HepG2 (cell line): ENCODE measurements around the gene AOX1. TPM values are rescaled to one million over a fixed set of nuclear protein-coding genes. Genes with fewer than 3 reads are reported as not detected.

Experiments used
- ARID5B ChIP-seq: IDR thresholded peaks from 2 replicates; pipeline ENCODE4 v1.4.0; 2020; ENCODE audit warnings: mild to moderate bottlenecking, missing genetic modification reagents
- ARNT2 ChIP-seq: sonication (generic); formaldehyde crosslinking; IDR thresholded peaks from 2 replicates; pipeline ENCODE4 v1.8.0; 2022; ENCODE audit warnings: mild to moderate bottlenecking, low read depth, missing genetic modification reagents, moderate library complexity
- ATF3 ChIP-seq: sonication (generic); formaldehyde crosslinking; IDR thresholded peaks from 2 replicates; pipeline ENCODE4 v1.4.0; 2020; ENCODE audit warnings: missing genetic modification reagents
- ATF7-NPFF ChIP-seq: sonication (generic); formaldehyde crosslinking; IDR thresholded peaks from 2 replicates; pipeline ENCODE4 v1.8.1; 2023; ENCODE audit warnings: mild to moderate bottlenecking, low read depth, missing genetic modification reagents, moderate library complexity
- FOXO1 ChIP-seq: sonication (generic); formaldehyde crosslinking; IDR thresholded peaks from 2 replicates; pipeline ENCODE4 v1.4.0; 2020; ENCODE audit warnings: missing genetic modification reagents
- HNF4A ChIP-seq: sonication (generic); formaldehyde crosslinking; IDR thresholded peaks from 2 replicates; pipeline ENCODE4 v1.4.0; 2020; ENCODE audit warnings: missing genetic modification reagents
- HOMEZ ChIP-seq: IDR thresholded peaks from 2 replicates; pipeline ENCODE4 v1.6.1; 2016; ENCODE audit warnings: low read depth
- JUNB ChIP-seq: sonication (generic); formaldehyde crosslinking; IDR thresholded peaks from 2 replicates; pipeline ENCODE4 v1.8.0; 2022; ENCODE audit warnings: missing genetic modification reagents, mild to moderate bottlenecking, borderline replicate concordance
- KLF13 ChIP-seq: sonication (generic); formaldehyde crosslinking; IDR thresholded peaks from 2 replicates; pipeline ENCODE4 v1.4.0; 2020; ENCODE audit warnings: mild to moderate bottlenecking, missing genetic modification reagents
- MIER3 ChIP-seq: IDR thresholded peaks from 2 replicates; pipeline ENCODE4 v1.6.1; 2016; ENCODE audit warnings: missing compliant biosample characterization, borderline replicate concordance
- NFKB2 ChIP-seq: sonication (generic); formaldehyde crosslinking; IDR thresholded peaks from 2 replicates; pipeline ENCODE4 v1.4.0; 2020; ENCODE audit warnings: missing genetic modification reagents, borderline replicate concordance
- NKX3-1 ChIP-seq: sonication (generic); formaldehyde crosslinking; IDR thresholded peaks from 2 replicates; pipeline ENCODE4 v1.5.0; 2020; ENCODE audit warnings: missing genetic modification reagents
- RNF2 ChIP-seq: fragments of 450-650 bp; conservative IDR thresholded peaks from 2 replicates; pipeline ENCODE4 v1.6.1; 2016; ENCODE audit warnings: low read depth
- SCMH1 ChIP-seq: sonication (generic); formaldehyde crosslinking; IDR thresholded peaks from 2 replicates; pipeline ENCODE4 v1.9.0; 2021; ENCODE audit warnings: missing genetic modification reagents, mild to moderate bottlenecking, borderline replicate concordance
- SIX4 ChIP-seq: sonication (generic); formaldehyde crosslinking; IDR thresholded peaks from 2 replicates; pipeline ENCODE4 v1.4.0; 2020; ENCODE audit warnings: missing genetic modification reagents
- THAP11 ChIP-seq: IDR thresholded peaks from 2 replicates; pipeline ENCODE4 v1.6.1; 2016; ENCODE audit warnings: missing biosample characterization, missing genetic modification reagents
- THAP8 ChIP-seq: sonication (generic); formaldehyde crosslinking; IDR thresholded peaks from 2 replicates; pipeline ENCODE4 v1.5.1; 2020; ENCODE audit warnings: missing genetic modification reagents, mild to moderate bottlenecking, borderline replicate concordance
- ZFP36 ChIP-seq: fragments of 150-350 bp; IDR thresholded peaks from 2 replicates; pipeline ENCODE4 v1.6.1; 2018; ENCODE audit warnings: borderline replicate concordance, low read length, low read depth; ENCODE audit not compliant: partially characterized antibody
- ZIK1 ChIP-seq: sonication (generic); formaldehyde crosslinking; IDR thresholded peaks from 2 replicates; pipeline ENCODE4 v1.5.0; 2020; ENCODE audit warnings: mild to moderate bottlenecking, low read depth, missing genetic modification reagents, borderline replicate concordance
- ZNF292 ChIP-seq: sonication (generic); formaldehyde crosslinking; IDR thresholded peaks from 2 replicates; pipeline ENCODE4 v1.8.1; 2022; ENCODE audit warnings: mild to moderate bottlenecking, low read depth, missing genetic modification reagents, borderline replicate concordance
- ZNF484 ChIP-seq: sonication (generic); formaldehyde crosslinking; IDR thresholded peaks from 2 replicates; pipeline ENCODE4 v1.5.1; 2020; ENCODE audit warnings: mild to moderate bottlenecking, low read depth, missing genetic modification reagents, borderline replicate concordance
- ZNF562 ChIP-seq: sonication (generic); formaldehyde crosslinking; IDR thresholded peaks from 2 replicates; pipeline ENCODE4 v1.8.0; 2022; ENCODE audit warnings: missing genetic modification reagents, borderline replicate concordance
- ZNF720 ChIP-seq: sonication (generic); formaldehyde crosslinking; IDR thresholded peaks from 2 replicates; pipeline ENCODE4 v1.4.0; 2020; ENCODE audit warnings: missing genetic modification reagents
- ZNF75D ChIP-seq: sonication (generic); formaldehyde crosslinking; IDR thresholded peaks from 2 replicates; pipeline ENCODE4 v1.8.1; 2023; ENCODE audit warnings: missing genetic modification reagents, mild to moderate bottlenecking, borderline replicate concordance
- ZNF792 ChIP-seq: IDR thresholded peaks from 2 replicates; pipeline ENCODE4 v1.6.1; 2016
- polyA plus RNA-seq, 8 experiments: library from polyadenylated mRNA; depleted of rRNA in 3 of 8; stranded (reverse) in 7 of 8; unstranded in 1 of 8; fragments of >200 nt; fragmentation: Illumina TruSeq in 4 of 8; extraction: Trizol in 4 of 8; gene quantifications; 2 replicates each; pipeline versions ENCODE4 v1.2.1 to v1.2.3, GENCODE V29; 2011 to 2016; ENCODE audit warnings: low read depth in 4 of 8, missing spikeins in 1 of 8, mixed read lengths in 1 of 8; ENCODE audit not compliant: insufficient read depth in 1 of 8
- total RNA-seq, 5 experiments: library from RNA; depleted of rRNA; stranded (reverse); fragments of >200 nt; fragmentation: Illumina TruSeq; extraction: Trizol; gene quantifications; 2 replicates each; pipeline ENCODE4 v1.2.3, GENCODE V29; 2016; ENCODE audit warnings: low read depth in 1 of 5

AOX1 gene
- total and polyA plus RNA-seq, 2 of the 13 experiments (the other 11 are each of a cell fraction or from before 2014, with no cell fraction given): 9.2 to 18.0 TPM

GRCh38 chr2:200603972-200604371 is 18.2 kb downstream of the AOX1 start (continued):
- TF ChIP-seq ARNT2 (CRISPR knock-in tag): no peak
- no peak for TF ChIP-seq ZNF292 (CRISPR knock-in tag)
- TF ChIP-seq ZFP36: no peak
- no peak for TF ChIP-seq ZNF75D (CRISPR knock-in tag)
- TF ChIP-seq JUNB (CRISPR knock-in tag): no peak
- no peak for TF ChIP-seq ZNF484 (CRISPR knock-in tag)
- TF ChIP-seq KLF13: no peak
- 0 out of 2 replicates have a peak, but pooled peaks have one; percentile 17 for TF ChIP-seq MIER3 (CRISPR knock-in tag)
- no peak for TF ChIP-seq ZIK1 (CRISPR knock-in tag)
- TF ChIP-seq SCMH1 (CRISPR knock-in tag): no peak
- TF ChIP-seq THAP11 (CRISPR knock-in tag): 0 out of 2 replicates have a peak, but pooled peaks have one; percentile 14
- no peak for TF ChIP-seq ZNF792
- no peak for TF ChIP-seq NKX3-1 (CRISPR knock-in tag)
- TF ChIP-seq SIX4: no peak
- TF ChIP-seq ATF7-NPFF: no peak
- TF ChIP-seq HNF4A (CRISPR knock-in tag): peak; percentile 78
- TF ChIP-seq ARID5B (CRISPR knock-in tag): peak; percentile 75
- no peak for TF ChIP-seq ZNF562
- TF ChIP-seq NFKB2 (CRISPR knock-in tag): no peak
- peak; percentile 88; the same call in 1 of the 2 replicates for TF ChIP-seq HOMEZ (CRISPR knock-in tag)
- TF ChIP-seq RNF2: no peak
- TF ChIP-seq ZNF720 (CRISPR knock-in tag): no peak
- no peak for TF ChIP-seq THAP8 (CRISPR knock-in tag)
- peak; percentile 29; the same call in 1 of the 2 replicates for TF ChIP-seq FOXO1 (CRISPR knock-in tag)
- TF ChIP-seq ATF3 (CRISPR knock-in tag): peak; percentile 55; the same call in 1 of the 2 replicates
